ENCODE results near the gene TMEM150B.

Gene TMEM150B

GRCh38 chr19:55308281-55308680 is 16.9 kb downstream of the TMEM150B start:
- DNase-seq: no peak

- DNase-seq: no peak
These were observed 18.4 kb downstream of the TMEM150B start for GRCh38 chr19:55306712-55307111.

GRCh38 chr19:55305983-55306562 is 19.1 kb downstream of the TMEM150B start:
- no peak for DNase-seq

GRCh38 chr19:55305491-55305890 is 19.6 kb downstream of the TMEM150B start:
- DNase-seq: no peak

- DNase-seq: no peak
These were observed 20.2 kb downstream of the TMEM150B start for GRCh38 chr19:55304980-55305379.

GRCh38 chr19:55304279-55304978 is 20.7 kb downstream of the TMEM150B start:
- DNase-seq: no peak

GRCh38 chr19:55303477-55303876 is 21.7 kb downstream of the TMEM150B start:
- DNase-seq: no peak

GRCh38 chr19:55302318-55302703 is 22.8 kb downstream of the TMEM150B start:
- no peak for DNase-seq

GRCh38 chr19:55301459-55302317 is 23.5 kb downstream of the TMEM150B start:
- DNase-seq: peak in 57 of 58 donors; percentile 11 to 90 (median 74)

GRCh38 chr19:55300886-55301458 is 24.2 kb downstream of the TMEM150B start:
- peak in 36 of 58 donors; percentile 4 to 71 (median 32) for DNase-seq

GRCh38 chr19:55299991-55300390 is 25.1 kb downstream of the TMEM150B start:
- DNase-seq: no peak

- DNase-seq: no peak
These were observed 27.9 kb downstream of the TMEM150B start for GRCh38 chr19:55297267-55297666.

GRCh38 chr19:55289117-55289796 is 35.9 kb downstream of the TMEM150B start:
- DNase-seq: peak in 4 of 58 donors; percentile 7 to 48 (median 14)

GRCh38 chr19:55287361-55288079 is 37.6 kb downstream of the TMEM150B start:
- peak in 55 of 58 donors; percentile 38 to 95 (median 78) for DNase-seq

GRCh38 chr19:55285229-55285890 is 39.8 kb downstream of the TMEM150B start:
- peak in 15 of 58 donors; percentile 5 to 52 (median 22) for DNase-seq

GRCh38 chr19:55284405-55285058 is 40.6 kb downstream of the TMEM150B start:
- DNase-seq: peak in 5 of 58 donors; percentile 29 to 54 (median 43)

GRCh38 chr19:55283548-55284377 is 41.4 kb downstream of the TMEM150B start, which contains the start of gene BRSK1:
Gene BRSK1 (plus strand): TSS chr19:55283997. CDS start chr19:55284443, 446 bp downstream.
- peak; percentile 16 to 90 (median 76) for DNase-seq
